ENCODE measurements around the gene ATRNL1. TPM values are rescaled to one million over a fixed set of nuclear protein-coding genes. Genes with fewer than 3 reads are reported as not detected.
"Not testable (repeated sequence)": the region's sequence is repeated elsewhere in the genome, so short reads cannot be mapped to it uniquely, and the experiment has no call there.

Gene ATRNL1
- total and polyA plus RNA-seq, 2 of the 8 experiments (the other 6 are each of a cell fraction or from before 2014, with no cell fraction given) = 5.1 to 17.6 TPM

- not testable (repeated sequence) for H3K9ac ChIP-seq (replicated peaks in 1 of 4; ENCODE audit: extremely low read depth in 1 of 4, low read depth in 3 of 4, low read length in 3 of 4); H3K27me3 ChIP-seq (replicated peaks in 1 of 4; ENCODE audit: control insufficient read depth in 3 of 4, extremely low read depth in 1 of 4, insufficient read depth in 3 of 4, low read length in 3 of 4)
These were observed 665.3 kb downstream of the ATRNL1 start for GRCh38 chr10:115758488-115758887.

More at GRCh38 chr10:115758488-115758887, 665.3 kb downstream of the ATRNL1 start:
- FAIRE-seq; POLR2A ChIA-PET (ENCODE audit: partially characterized antibody); H4K8ac ChIP-seq (ENCODE audit: extremely low read depth, insufficient read depth, low read length); H3K9me3 ChIP-seq (ENCODE audit: insufficient read depth in 2 of 2, low read depth in 1 of 2, low read length in 1 of 2); H3K79me1 ChIP-seq (ENCODE audit: low read depth, low read length); H3K23ac ChIP-seq (ENCODE audit: insufficient read length); H3K14ac ChIP-seq (ENCODE audit: insufficient read length); H2BK15ac ChIP-seq (ENCODE audit: low read length); H3K27ac ChIP-seq (ENCODE audit: low read depth, low read length); H3K4me3 ChIP-seq (ENCODE audit: extremely low read depth in 1 of 4, insufficient read depth in 2 of 4, low read depth in 3 of 4, low read length in 4 of 4); H3K56ac ChIP-seq (replicated peaks; ENCODE audit: insufficient read length, low read depth, low read length); H3K79me2 ChIP-seq (ENCODE audit: control insufficient read depth in 1 of 2, insufficient read depth in 2 of 2, low read length in 2 of 2); H2BK120ac ChIP-seq (replicated peaks; ENCODE audit: low read depth, low read length); H3K18ac ChIP-seq (ENCODE audit: extremely low read depth, low read length); H4K91ac ChIP-seq (replicated peaks; ENCODE audit: insufficient read length, low read length); H3K23me2 ChIP-seq (ENCODE audit: low read depth, low read length); H3K4ac ChIP-seq (replicated peaks; ENCODE audit: insufficient read length, low read depth, low read length); H4K5ac ChIP-seq (ENCODE audit: insufficient read length, low read depth, low read length); H2BK20ac ChIP-seq (ENCODE audit: low read length); H2AK5ac ChIP-seq (ENCODE audit: low read depth, low read length); H2BK12ac ChIP-seq (ENCODE audit: low read depth, low read length); H4K20me1 ChIP-seq (replicated peaks in 1 of 2; ENCODE audit: control insufficient read depth in 1 of 2, insufficient read depth in 2 of 2, low read length in 2 of 2); H3K36me3 ChIP-seq (ENCODE audit: control insufficient read depth in 2 of 4, insufficient read depth in 4 of 4, low read length in 3 of 4); H2BK5ac ChIP-seq (ENCODE audit: low read depth, low read length); H2AFZ ChIP-seq (ENCODE audit: low read length); H3K4me1 ChIP-seq (replicated peaks in 1 of 4; ENCODE audit: control insufficient read depth in 3 of 4, insufficient read depth in 4 of 4, low read length in 3 of 4); H3K4me2 ChIP-seq (ENCODE audit: insufficient read depth in 1 of 2, low read depth in 2 of 2, low read length in 2 of 2): not testable (repeated sequence)
- WGBS, 2 experiments (ENCODE audit: extremely low coverage in 1 of 2, insufficient coverage in 1 of 2, insufficient read length in 1 of 2, insufficient replicate concordance in 2 of 2, low coverage in 1 of 2, low lambda C conversion rate in 2 of 2, missing lambda C conversion rate in 1 of 2) = 56% methylated on average over 8 of the region's 8 CpGs; no CpG with 5 or more reads in 1 of the 2 experiments
- DNase-seq (ENCODE audit: low read depth in 1 of 2, low spot score in 2 of 2) = peak; percentile 31 to 62
- CTCF ChIA-PET (ENCODE audit: partially characterized antibody) = interaction anchor here (0.9 to 1.0 kb wide), 3 partner anchors 10 to 41 kb away, joined by 3 to 5 read pairs (median 3); no protein-coding TSS in a partner anchor

Measured in H1 (cell line).